A549 (cell line): ENCODE results near the gene PLEKHF1.

ENCODE experiments used
- CTCF ChIP-seq: fragments of >200 bp; sonication (Bioruptor Twin); formaldehyde crosslinking; IDR thresholded peaks from 3 replicates; pipeline ENCODE4 v1.5.1; 2016
- ESRRA ChIP-seq: fragments of 150-350 bp; IDR thresholded peaks from 2 replicates; pipeline ENCODE4 v1.6.1; 2014; ENCODE audit warnings: mild to moderate bottlenecking, low read length, borderline replicate concordance
- MAX ChIP-seq: IDR thresholded peaks from 2 replicates; pipeline ENCODE4 v1.6.1; 2012
- USF2 ChIP-seq: fragments of 450-650 bp; IDR thresholded peaks from 2 replicates; pipeline ENCODE4 v1.6.1; 2014; ENCODE audit warnings: antibody characterized with exemption

- TF ChIP-seq CTCF: no peak
- TF ChIP-seq ESRRA: no peak
- TF ChIP-seq MAX: no peak
- TF ChIP-seq USF2: 0 out of 2 replicates have a peak, but pooled peaks have one; percentile 42
These were observed 40.6 kb upstream of the PLEKHF1 start for GRCh38 chr19:29624489-29625185.
